Prostate gland (tissue), 2 donors: ENCODE measurements around the gene FBXL19.

Source experiments
- CTCF ChIP-seq, 4 experiments: fragments of 200-600 bp in 2 of 4; fragments of 450-650 bp in 2 of 4; sonication (generic) in 2 of 4; IDR thresholded peaks; 1 replicate in 3 of 4; 2 replicates in 1 of 4; pipeline ENCODE4 v1.5.1; 2016 to 2019; ENCODE audit warnings: antibody characterized with exemption in 4 of 4, mild to moderate bottlenecking in 2 of 4, moderate library complexity in 2 of 4
- POLR2A ChIP-seq: fragments of 450-650 bp; IDR thresholded peaks from one replicate; pipeline ENCODE4 v1.6.1; 2016; ENCODE audit warnings: antibody characterized with exemption, mild to moderate bottlenecking
- POLR2AphosphoS5 ChIP-seq: sonication (generic); formaldehyde crosslinking; IDR thresholded peaks from one replicate; pipeline ENCODE4 v1.6.1; 2017; ENCODE audit warnings: antibody characterized with exemption

- TF ChIP-seq POLR2A (no peak), CTCF (IDR thresholded peaks at IDR 0.05) (no peak), POLR2AphosphoS5 (no peak)
Measured at GRCh38 chr16:30892670-30893416, 30.5 kb upstream of the FBXL19 start.
